ENCODE data around the gene SLITRK5.
A peak's percentile ranks its signal among the peaks of the same experiment; 100 is the strongest.

SLITRK5 gene, protein sequence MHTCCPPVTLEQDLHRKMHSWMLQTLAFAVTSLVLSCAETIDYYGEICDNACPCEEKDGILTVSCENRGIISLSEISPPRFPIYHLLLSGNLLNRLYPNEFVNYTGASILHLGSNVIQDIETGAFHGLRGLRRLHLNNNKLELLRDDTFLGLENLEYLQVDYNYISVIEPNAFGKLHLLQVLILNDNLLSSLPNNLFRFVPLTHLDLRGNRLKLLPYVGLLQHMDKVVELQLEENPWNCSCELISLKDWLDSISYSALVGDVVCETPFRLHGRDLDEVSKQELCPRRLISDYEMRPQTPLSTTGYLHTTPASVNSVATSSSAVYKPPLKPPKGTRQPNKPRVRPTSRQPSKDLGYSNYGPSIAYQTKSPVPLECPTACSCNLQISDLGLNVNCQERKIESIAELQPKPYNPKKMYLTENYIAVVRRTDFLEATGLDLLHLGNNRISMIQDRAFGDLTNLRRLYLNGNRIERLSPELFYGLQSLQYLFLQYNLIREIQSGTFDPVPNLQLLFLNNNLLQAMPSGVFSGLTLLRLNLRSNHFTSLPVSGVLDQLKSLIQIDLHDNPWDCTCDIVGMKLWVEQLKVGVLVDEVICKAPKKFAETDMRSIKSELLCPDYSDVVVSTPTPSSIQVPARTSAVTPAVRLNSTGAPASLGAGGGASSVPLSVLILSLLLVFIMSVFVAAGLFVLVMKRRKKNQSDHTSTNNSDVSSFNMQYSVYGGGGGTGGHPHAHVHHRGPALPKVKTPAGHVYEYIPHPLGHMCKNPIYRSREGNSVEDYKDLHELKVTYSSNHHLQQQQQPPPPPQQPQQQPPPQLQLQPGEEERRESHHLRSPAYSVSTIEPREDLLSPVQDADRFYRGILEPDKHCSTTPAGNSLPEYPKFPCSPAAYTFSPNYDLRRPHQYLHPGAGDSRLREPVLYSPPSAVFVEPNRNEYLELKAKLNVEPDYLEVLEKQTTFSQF

DNA sequence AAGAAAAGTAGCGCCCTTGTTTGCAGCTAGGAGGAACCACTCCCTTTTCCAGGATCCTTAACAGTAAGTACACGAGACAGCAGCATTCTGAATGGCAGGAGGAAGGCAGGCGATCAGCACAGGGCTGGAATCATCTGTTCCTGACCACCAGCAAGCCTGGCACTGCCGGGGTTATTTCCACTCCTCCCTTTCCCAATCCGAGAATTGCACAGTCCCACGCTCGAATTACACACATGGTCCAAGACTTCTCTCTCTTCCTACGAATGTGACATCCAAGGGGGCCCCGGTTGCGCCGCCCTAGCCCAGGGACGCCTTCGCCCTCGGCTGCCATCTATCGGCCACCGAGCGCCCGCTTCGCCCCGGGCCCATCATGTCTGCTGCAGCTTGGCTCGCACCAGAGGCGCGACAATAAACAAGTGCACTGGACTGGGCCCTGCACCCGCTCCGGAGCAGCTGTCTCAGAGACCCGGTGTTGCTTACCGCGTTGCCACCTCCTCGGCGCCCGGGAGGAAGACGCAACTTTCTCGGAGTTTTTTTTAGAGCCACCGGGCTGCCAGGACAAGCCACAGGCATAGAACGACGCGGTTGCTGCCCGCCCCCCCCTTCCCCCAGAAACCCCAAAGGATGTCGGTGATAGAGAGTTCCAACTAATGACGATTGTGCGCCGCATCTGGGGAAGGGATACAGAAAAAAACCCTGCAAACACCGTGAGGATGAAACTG is at the start of gene SLITRK5:
Gene SLITRK5, plus strand, starts transcription at position 341 of the 722 bp plus-strand sequence. CDS start 4,018 bp downstream, outside the sequence.
- peak; percentile 40 for DNase-seq (ENCODE audit: low read depth)

DNA sequence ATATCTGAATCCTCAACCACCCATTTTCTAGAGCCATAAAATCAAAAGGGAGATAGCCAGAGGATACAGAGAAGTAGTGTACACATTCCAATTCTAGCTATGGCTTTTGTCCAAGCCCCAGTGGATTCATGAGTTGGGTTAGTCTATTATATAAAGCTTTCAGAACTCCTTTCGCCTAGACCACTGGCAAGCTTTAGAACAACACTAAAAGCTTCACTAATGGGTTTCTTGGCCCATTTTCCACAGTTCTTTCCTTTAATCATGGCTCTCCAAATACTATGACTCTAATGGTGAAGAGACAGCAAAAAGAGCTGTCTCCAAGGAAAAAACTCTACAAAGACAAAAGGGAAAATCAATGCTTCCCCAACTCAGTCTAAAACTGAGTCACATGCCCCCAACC is 48.2 kb upstream of the SLITRK5 start:
- DNase-seq (ENCODE audit: low read depth) = no peak

DNA sequence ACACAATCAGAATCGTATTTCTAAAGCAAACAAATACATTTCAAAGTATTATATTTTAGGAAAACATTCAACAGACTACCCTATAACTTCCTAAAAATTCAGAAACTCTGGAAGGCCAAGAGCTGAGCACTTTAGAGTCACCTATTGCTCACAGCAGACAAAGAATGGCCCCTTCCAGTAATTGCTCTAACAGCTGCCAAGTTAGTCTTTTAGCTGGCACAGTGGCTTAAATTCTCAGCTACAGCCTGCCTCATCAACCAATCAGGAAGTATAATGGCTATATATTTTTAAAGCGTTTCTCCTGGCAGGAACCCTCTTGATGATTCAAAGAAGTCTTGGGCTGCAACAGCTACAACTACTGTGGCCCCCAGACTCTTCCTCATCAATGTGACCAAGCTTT is 14.9 kb upstream of the SLITRK5 start:
- no peak for DNase-seq (ENCODE audit: low read depth)

DNA sequence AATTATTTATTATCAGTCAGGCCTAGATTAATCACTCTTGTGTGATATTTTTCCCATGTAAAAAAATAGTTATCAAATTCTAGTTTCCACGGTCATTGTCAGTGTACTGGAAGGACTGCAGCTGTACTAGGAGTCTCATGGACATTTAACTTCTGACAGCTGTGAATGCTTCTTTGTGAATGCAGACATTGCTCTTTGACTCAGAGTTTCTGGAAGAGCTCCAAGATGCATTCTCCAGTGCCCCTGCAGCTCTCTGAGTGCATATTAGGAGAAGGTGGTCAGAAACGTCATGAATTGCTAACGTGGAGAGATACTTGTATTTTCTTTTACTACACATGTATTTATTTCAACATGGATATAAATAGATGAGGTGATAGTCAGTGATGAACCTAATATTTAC is 9.7 kb upstream of the SLITRK5 start:
- no peak for DNase-seq (ENCODE audit: low read depth)

DNA sequence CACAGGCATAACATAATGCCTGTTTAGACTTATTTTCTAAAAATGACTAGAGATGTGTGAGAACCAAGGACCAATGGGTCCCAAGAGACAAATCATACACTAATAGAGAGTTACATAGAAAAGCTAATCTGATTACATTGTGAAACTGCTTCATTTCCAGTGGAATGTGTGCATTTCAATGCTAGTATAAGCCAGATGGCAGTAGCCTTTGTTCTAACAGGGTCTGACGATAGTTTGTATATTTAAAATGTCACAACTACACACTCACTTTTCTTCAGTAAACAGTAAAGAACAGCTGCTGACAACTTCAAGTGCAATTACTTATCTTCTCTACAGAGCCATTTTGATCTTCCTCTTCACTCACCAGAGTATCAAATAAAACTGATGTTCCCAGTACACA is 4.3 kb upstream of the SLITRK5 start:
- no peak for DNase-seq (ENCODE audit: low read depth)

DNA sequence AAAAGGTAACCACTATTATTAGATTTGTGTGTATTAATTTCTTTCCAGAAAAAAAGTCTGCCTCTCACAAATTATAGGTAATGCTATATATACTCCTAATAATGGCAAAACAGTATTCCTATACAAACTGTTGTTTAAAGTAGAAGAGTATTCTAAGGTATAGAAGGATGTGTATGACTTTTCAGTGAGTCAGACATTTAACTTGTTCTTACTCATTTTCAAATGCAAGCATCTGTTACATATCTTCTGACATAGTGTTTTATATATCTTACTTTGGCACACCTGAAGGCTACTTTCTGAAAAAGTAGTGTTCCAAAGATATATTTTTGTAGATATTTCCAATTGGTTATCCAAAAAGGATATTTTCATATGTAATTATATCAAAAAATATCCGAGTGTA is 3.5 kb upstream of the SLITRK5 start:
- no peak for DNase-seq (ENCODE audit: low read depth)

DNA sequence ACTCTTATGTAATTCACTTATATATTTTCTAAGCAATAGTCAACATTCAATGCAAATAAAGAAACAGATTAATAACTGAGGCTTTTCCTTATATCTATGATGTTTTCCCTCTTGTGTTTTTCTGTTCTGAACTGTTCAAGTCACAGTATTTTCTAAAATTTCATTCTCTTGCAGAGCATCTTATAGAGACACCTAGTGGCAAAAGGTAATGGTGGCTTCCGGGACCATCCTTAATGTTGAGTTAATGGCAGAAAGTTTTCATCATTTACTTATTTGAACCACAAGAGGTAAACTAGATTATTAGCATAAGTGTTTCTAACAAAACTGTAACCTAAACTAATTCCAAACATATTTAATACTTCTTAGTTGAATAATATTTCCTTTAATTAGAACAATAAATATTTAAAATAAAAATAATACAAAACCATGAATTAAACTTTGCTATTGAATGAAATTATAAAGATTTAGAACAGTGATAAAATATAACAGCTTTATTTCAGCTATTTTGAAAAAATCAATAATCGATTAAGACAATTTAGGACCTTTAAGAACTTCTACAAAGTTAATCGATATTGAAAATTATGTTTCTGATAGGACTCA is 1.7 kb upstream of the SLITRK5 start:
- no peak for DNase-seq (ENCODE audit: low read depth)

DNA sequence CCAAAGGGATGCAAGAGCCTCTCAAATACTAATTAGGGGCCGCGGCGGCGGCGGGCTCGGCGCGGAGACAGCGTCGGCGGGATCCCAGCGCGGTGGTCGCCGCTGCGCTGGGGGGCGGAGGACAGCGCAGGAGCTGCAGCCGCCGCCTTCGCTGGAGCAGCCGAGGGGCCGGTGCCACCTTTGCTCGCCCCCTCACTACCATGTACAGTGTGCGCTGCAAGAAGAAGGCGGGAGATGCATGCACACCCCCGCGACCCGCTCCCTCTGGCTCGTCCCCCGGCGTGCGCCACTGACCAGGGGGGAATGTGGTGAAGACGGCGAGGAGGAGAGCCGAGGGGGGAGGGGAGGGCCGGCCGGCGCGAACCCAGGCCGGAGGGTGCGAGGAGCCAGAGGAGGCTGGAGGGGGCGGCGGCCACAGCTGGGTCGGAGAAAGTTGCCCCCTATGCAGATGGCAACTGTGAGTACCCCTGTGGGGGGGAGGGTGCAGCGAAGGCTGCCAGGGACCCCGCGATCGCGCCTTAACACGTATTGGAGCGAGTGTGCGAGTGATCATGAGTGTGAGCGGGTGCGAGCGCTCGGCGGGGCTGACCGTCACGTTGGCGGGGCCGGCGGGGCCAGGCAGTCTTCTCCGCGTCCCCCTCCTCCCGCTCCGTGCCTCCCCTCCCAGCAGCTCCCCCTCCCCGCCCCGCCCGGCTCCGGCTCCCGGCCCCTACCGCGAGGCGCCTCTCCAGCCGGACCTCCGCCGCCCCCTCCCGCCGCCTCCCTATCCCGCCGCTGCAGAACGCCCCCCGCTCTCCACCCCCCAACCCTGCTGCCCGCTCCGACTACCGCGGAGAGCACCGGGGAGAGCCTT is 808 bp downstream of the SLITRK5 start:
- DNase-seq (ENCODE audit: low read depth) = no peak

DNA sequence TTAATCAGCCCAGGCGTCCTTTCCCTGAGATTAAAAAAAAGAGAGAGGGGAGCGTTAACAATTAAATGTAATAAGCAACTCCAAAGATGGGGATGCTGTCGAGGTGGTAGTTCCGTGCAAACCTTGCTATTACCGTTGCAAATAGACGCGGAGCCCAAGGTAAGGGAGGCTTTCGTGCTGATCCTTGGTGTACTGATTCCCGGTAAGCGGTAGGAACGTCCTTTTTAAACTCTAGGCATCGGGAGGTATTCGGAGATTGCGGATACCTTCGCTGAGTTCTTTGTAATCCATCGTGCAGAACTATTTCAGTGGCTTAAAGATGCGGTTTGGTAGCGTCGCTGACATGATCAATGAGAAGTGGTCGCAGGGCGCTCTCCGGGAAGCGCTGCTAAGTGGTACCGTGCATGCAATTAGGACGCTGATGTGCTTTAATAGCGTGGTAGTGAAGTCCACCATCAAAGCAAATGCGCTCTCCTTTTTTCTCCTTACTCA is 3.1 kb downstream of the SLITRK5 start:
- DNase-seq (ENCODE audit: low read depth) = no peak

DNA sequence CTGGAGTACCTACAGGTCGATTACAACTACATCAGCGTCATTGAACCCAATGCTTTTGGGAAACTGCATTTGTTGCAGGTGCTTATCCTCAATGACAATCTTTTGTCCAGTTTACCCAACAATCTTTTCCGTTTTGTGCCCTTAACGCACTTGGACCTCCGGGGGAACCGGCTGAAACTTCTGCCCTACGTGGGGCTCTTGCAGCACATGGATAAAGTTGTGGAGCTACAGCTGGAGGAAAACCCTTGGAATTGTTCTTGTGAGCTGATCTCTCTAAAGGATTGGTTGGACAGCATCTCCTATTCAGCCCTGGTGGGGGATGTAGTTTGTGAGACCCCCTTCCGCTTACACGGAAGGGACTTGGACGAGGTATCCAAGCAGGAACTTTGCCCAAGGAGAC is 4.7 kb downstream of the SLITRK5 start:
- DNase-seq (ENCODE audit: low read depth) = no peak

DNA sequence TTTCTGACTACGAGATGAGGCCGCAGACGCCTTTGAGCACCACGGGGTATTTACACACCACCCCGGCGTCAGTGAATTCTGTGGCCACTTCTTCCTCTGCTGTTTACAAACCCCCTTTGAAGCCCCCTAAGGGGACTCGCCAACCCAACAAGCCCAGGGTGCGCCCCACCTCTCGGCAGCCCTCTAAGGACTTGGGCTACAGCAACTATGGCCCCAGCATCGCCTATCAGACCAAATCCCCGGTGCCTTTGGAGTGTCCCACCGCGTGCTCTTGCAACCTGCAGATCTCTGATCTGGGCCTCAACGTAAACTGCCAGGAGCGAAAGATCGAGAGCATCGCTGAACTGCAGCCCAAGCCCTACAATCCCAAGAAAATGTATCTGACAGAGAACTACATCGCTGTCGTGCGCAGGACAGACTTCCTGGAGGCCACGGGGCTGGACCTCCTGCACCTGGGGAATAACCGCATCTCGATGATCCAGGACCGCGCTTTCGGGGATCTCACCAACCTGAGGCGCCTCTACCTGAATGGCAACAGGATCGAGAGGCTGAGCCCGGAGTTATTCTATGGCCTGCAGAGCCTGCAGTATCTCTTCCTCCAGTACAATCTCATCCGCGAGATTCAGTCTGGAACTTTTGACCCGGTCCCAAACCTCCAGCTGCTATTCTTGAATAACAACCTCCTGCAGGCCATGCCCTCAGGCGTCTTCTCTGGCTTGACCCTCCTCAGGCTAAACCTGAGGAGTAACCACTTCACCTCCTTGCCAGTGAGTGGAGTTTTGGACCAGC is 5.3 kb downstream of the SLITRK5 start:
- no peak for DNase-seq (ENCODE audit: low read depth)

DNA sequence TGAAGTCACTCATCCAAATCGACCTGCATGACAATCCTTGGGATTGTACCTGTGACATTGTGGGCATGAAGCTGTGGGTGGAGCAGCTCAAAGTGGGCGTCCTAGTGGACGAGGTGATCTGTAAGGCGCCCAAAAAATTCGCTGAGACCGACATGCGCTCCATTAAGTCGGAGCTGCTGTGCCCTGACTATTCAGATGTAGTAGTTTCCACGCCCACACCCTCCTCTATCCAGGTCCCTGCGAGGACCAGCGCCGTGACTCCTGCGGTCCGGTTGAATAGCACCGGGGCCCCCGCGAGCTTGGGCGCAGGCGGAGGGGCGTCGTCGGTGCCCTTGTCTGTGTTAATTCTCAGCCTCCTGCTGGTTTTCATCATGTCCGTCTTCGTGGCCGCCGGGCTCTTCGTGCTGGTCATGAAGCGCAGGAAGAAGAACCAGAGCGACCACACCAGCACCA is 5.9 kb downstream of the SLITRK5 start:
- DNase-seq (ENCODE audit: low read depth) = no peak

DNA sequence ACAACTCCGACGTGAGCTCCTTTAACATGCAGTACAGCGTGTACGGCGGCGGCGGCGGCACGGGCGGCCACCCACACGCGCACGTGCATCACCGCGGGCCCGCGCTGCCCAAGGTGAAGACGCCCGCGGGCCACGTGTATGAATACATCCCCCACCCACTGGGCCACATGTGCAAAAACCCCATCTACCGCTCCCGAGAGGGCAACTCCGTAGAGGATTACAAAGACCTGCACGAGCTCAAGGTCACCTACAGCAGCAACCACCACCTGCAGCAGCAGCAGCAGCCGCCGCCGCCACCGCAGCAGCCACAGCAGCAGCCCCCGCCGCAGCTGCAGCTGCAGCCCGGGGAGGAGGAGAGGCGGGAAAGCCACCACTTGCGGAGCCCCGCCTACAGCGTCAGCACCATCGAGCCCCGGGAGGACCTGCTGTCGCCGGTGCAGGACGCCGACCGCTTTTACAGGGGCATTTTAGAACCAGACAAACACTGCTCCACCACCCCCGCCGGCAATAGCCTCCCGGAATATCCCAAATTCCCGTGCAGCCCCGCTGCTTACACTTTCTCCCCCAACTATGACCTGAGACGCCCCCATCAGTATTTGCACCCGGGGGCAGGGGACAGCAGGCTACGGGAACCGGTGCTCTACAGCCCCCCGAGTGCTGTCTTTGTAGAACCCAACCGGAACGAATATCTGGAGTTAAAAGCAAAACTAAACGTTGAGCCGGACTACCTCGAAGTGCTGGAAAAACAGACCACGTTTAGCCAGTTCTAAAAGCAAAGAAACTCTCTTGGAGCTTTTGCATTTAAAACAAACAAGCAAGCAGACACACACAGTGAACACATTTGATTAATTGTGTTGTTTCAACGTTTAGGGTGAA is 6.6 kb downstream of the SLITRK5 start:
- no peak for DNase-seq (ENCODE audit: low read depth)

DNA sequence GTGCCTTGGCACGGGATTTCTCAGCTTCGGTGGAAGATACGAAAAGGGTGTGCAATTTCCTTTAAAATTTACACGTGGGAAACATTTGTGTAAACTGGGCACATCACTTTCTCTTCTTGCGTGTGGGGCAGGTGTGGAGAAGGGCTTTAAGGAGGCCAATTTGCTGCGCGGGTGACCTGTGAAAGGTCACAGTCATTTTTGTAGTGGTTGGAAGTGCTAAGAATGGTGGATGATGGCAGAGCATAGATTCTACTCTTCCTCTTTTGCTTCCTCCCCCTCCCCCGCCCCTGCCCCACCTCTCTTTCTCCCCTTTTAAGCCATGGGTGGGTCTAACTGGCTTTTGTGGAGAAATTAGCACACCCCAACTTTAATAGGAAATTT is 7.2 kb downstream of the SLITRK5 start:
- no peak for DNase-seq (ENCODE audit: low read depth)

DNA sequence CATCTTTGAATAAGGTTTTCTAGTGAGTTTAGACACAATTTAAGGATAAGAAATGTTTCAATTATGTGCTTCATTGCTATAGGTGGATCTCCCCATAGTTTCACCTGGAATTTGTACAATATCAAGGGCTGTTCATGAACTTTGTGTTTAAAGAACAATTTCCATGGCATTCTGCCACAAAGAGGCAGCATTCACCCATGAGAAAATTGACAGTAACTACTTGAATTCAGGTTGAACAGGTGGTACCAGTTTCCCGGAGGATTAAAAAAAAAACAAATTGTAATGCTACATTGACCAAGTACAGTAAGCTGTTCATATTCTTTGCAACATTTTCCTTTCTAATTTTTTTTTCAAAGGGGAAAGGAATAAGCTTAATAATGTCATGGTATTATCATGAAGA is 9.1 kb downstream of the SLITRK5 start:
- no peak for DNase-seq (ENCODE audit: low read depth)

DNA sequence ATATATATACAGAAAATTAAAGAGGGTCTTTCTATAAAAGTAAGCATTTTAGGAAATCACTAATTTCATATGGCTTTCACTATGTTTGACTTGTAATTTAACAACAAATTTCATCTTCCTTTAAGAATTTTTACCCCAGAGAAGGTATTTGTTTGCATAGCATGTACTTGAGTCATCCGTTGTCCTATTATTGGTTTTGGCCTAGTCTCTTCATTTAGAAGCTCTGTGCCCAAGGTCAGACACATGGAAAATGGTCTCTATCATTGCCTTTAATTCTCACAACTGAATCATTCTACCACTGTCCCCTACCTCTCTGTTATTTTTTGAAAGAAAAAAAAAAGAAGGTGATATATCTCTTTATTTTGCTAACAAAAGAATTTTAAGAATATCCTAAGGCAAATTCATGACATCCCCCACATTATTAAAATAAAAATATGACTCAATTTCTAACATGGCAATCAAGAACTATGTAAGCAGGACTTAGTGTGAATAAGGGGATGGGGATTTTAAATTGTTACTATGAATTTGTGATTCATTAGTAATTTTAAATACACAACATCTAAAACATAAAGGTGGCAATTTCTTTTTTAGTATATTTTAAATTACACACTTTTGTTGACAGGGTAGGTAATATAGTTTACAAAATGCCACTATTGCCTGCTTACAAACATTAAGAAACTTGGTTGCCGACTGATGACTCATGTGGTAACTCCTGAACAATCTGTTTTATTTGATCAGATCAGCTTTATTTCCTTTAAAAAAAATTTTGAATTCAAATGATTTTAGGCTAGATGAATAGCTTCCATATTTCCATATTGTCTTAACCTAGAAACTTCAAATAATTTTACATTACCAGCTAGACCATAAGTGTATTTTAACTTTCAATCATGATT is 13.9 kb downstream of the SLITRK5 start:
- DNase-seq (ENCODE audit: low read depth) = no peak

DNA sequence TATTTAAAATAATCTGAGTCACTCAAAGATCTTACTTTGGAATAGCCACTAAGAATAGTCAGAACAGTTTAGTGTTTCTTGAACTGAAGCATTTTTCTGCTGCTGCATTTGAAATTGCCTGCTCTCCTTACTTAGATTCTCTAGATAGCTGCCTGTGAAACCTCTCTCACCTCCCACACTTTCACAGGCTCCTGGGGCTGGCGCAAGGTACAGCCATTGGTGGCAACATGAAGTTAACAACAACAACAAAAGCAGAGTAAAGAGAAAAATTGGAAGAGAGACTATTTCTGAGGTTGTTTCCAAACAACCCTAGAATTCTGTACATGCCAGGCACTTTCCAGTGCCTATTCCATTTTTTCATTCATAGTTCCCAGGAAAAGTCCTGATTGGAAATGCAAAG is 25.3 kb downstream of the SLITRK5 start:
- DNase-seq (ENCODE audit: low read depth) = no peak

DNA sequence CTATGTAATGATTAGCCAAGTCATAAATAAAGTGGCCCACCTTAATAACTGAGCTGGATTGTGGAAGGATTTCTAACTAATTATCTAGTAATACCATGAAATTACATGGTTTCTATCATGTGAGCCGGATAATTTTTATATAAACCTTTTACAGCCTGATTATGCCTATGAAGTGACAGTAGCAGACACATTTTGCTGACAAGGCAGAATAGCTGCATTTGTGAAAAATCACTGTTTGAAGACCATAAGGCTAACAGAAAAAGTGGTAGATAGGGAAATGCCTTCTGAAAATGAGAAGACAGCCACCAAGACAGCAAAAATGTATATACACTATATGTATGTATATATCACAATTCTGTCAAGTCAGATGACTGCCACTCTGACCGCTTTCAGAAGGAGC is 27.1 kb downstream of the SLITRK5 start:
- no peak for DNase-seq (ENCODE audit: low read depth)

Data from stimulated activated CD8-positive, alpha-beta memory T cell treated with anti-CD3 and anti-CD28 coated beads, Interleukin-15, amount 100 ng/mL, for 24 hours (primary cell).